ENCODE measurements around the gene GPR135. TPM values are rescaled to one million over a fixed set of nuclear protein-coding genes. Genes with fewer than 3 reads are reported as not detected.

GPR135 gene
- total RNA-seq, 1 donor from 2014 or later: 2.1 TPM

DNA sequence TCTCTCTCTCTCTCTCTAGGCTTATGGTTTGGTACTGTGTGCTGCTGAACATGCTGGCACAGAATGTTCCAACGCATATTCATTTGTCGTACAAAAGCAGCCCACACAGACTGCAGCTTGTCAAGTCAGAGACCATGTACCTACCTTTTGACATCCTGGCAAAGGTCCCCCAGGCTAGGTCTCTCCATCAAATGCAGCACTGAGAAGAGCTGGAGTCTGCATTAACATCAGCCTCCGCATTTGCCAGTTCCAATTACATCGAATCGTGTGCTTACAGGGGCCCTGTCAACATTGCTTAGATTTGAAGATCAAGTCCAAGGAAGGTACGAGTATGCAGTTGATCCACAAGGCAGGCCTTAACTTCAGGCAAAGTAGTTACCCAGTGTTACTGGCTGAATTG, 47.9 kb downstream of the GPR135 start:
- DNase-seq (no peak), ATAC-seq (no peak)
- intact Hi-C loops (cut with DNase I): no loop called here
- Histone ChIP-seq H3K27ac (no peak overlapping the region), H3K27me3 (no peaks in the 10 kb centered on the region), H3K4me3 (no peak overlapping the region), H3K4me1 (no peaks in the 10 kb centered on the region), H3K36me3 (no peaks in the 10 kb centered on the region), H3K9me3 (no peaks in the 10 kb centered on the region)
- TF ChIP-seq, protein P1, sequence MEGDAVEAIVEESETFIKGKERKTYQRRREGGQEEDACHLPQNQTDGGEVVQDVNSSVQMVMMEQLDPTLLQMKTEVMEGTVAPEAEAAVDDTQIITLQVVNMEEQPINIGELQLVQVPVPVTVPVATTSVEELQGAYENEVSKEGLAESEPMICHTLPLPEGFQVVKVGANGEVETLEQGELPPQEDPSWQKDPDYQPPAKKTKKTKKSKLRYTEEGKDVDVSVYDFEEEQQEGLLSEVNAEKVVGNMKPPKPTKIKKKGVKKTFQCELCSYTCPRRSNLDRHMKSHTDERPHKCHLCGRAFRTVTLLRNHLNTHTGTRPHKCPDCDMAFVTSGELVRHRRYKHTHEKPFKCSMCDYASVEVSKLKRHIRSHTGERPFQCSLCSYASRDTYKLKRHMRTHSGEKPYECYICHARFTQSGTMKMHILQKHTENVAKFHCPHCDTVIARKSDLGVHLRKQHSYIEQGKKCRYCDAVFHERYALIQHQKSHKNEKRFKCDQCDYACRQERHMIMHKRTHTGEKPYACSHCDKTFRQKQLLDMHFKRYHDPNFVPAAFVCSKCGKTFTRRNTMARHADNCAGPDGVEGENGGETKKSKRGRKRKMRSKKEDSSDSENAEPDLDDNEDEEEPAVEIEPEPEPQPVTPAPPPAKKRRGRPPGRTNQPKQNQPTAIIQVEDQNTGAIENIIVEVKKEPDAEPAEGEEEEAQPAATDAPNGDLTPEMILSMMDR (IDR thresholded peaks at IDR 0.05): no peak

DNA sequence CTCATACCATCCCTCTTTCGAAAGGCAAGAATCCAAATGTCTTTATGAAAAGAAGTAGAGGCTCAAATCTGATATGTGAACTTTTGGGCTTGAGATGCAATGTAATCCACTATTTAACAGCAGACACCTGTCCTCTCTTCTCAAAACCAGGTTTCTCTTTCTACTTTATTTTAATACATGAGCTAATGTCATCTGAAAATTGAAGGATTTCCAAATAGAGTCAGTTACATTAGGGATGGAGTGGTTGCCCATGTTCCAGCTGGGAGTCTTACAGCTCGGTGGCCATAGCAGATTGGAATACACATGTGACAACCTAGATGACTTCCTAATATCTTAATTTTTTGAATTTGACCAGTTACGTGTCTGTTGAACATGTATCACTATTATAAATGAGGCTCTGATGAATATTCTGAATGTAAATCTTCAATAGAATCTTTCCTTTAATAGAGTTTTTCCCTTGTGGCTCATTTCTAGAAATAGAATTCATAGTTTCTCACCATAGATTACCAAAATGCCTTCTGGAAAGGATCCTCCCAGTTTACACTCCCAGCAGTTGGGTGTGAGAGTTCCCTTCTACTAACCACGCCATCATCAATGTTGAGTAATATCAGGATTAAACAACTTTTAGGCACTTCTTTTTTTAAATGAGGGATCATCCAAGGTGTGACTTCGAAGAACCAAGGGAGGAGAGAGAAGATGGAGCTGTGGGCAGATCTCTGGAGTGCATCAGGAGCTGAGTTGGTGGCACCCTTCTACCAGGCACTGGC, 49.2 kb downstream of the GPR135 start:
- no peak overlapping the region for H3K4me3 ChIP-seq

More for the DNA sequence above, 49.2 kb downstream of the GPR135 start:
- H3K36me3 ChIP-seq: no peaks in the 10 kb centered on the region
- ATAC-seq: no peak
- no peak overlapping the region for H3K27ac ChIP-seq
- TF ChIP-seq, protein P1 (IDR thresholded peaks at IDR 0.05): no peak
- no peak for DNase-seq
- H3K4me1 ChIP-seq: no peaks in the 10 kb centered on the region
- H3K9me3 ChIP-seq: no peaks in the 10 kb centered on the region
- intact Hi-C loops (cut with DNase I): no loop called here
- no peaks in the 10 kb centered on the region for H3K27me3 ChIP-seq

Other genes with a start within 250 kb of the GPR135 start
- 19.5 TPM for gene L3HYPDH, start 19.0 kb upstream of the GPR135 start, total RNA-seq
- gene JKAMP, start 19.1 kb upstream of the GPR135 start, total RNA-seq: 34.4 TPM
- gene CCDC175, start 111.4 kb upstream of the GPR135 start, total RNA-seq: not detected